ENCODE results near the gene CNTNAP5. TPM values are rescaled to one million over a fixed set of nuclear protein-coding genes. Genes with fewer than 3 reads are reported as not detected.

The CNTNAP5 gene
- total RNA-seq, 2 donors from 2014 or later = not detected

DNA sequence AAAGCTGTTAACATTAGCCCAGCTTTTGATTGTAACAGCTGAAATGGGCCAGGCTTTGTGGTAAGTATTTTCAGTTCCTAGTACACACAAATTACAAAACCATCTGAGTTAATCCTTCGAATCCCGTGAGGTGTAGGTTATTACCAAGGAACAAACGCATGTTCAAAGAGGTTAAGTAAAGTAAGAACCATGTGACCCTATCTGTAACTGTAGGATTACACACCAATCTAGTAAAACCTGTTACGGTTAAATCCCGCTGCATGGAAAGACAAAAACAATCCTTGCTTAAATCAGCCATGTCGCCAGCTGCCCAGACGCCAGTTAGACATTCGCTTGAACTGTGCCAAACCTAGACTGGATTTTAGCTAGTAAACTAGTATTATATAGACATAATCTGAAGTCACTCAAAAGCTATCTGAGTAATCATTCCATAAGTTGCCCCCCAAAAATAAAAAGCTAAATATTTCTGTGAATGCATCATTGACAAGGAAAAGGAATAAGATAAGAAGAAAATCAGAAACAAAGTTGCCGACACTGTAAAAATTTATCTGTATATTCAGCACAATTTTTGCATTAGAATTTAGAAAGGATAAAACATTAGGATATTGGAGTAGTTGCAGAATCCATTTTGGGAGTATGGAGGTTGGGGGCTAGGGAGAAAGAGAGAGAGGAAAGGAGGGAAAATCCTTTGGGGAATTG, 638.0 kb downstream of the CNTNAP5 start:
- Mint-ChIP-seq H3K27ac (no peak overlapping the region), H3K9me3 (peaks cover 14% of the 10 kb centered on the region), H3K4me1 (ENCODE audit: low read depth in 2 of 2) (no peaks in the 10 kb centered on the region), H3K27me3 (no peaks in the 10 kb centered on the region), H3K36me3 (no peaks in the 10 kb centered on the region), H3K4me3 (no peak overlapping the region)
- no peak for ATAC-seq
- no peak for DNase-seq (ENCODE audit: low spot score)

DNA sequence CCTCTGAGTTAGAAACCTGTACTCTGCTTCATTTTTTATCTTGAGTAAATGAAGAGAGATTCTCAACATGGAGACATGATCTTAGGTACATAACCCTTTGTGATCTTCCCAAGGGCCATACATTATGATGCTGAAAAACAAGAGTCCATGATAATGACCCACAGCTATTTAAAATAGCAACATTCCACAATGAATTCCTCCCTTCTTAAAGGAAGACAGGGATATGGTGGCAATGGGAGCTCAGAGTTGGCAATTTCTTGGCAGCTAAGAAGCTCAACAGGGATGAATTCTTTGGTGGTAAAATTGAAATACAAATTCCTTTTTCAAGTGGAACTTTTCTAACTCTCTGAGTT, 638.5 kb downstream of the CNTNAP5 start:
- ATAC-seq (no peak), DNase-seq (ENCODE audit: low spot score) (no peak)
- peaks cover 14% of the 10 kb centered on the region for H3K9me3 Mint-ChIP-seq
- H3K4me3 Mint-ChIP-seq = no peak overlapping the region
- H3K27ac Mint-ChIP-seq = no peak overlapping the region
- no peaks in the 10 kb centered on the region for H3K4me1 Mint-ChIP-seq (ENCODE audit: low read depth in 2 of 2)
- no peaks in the 10 kb centered on the region for H3K36me3 Mint-ChIP-seq
- no peaks in the 10 kb centered on the region for H3K27me3 Mint-ChIP-seq

DNA sequence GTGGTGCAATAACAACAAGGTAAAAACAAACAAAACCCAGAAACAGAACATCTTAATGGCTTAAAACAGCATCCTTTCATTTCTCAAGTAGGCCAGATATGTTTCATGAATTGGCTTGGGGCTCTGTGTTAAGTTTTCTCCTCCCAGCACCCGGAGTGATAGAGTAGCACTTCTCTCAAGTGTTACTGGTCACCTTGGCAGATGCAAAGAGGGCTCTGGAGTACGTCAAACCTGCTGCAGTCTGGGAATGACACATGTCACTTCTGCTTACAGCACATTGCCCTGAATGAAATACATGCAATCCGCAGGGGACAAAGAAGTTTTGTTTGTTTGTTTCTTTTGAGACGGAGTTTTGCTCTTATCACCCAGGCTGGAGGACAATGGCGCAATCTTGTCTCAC, 639.3 kb downstream of the CNTNAP5 start:
- no peaks in the 10 kb centered on the region for H3K36me3 Mint-ChIP-seq
- no peaks in the 10 kb centered on the region for H3K27me3 Mint-ChIP-seq

DNA sequence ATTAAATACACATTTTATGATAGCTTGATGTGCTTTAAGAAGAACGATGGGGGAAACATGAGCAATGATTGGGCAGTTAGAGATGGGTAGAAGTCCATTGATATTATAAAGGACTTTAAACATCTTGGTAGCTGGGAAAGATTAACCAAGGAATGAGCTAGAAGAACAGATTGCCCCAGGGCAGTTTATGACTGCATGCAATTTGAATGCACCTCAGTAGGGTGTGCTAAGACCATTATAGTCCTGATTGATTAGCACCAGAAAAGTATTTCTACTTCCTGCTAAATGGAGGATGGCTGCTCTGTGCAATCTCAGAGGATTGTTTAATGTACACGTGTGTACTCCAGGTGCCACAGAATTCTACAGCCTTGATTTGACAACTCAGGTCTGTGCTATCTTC, 641.9 kb downstream of the CNTNAP5 start:
- H3K27ac Mint-ChIP-seq = no peak overlapping the region
- no peak for DNase-seq (ENCODE audit: low spot score)

More for the DNA sequence above, 639.3 kb downstream of the CNTNAP5 start:
- Mint-ChIP-seq H3K4me1 (ENCODE audit: low read depth in 2 of 2) (no peaks in the 10 kb centered on the region), H3K27ac (no peak overlapping the region), H3K9me3 (peaks cover 10% of the 10 kb centered on the region), H3K4me3 (no peak overlapping the region)
- DNase-seq (ENCODE audit: low spot score) (no peak), ATAC-seq (no peak)

DNA sequence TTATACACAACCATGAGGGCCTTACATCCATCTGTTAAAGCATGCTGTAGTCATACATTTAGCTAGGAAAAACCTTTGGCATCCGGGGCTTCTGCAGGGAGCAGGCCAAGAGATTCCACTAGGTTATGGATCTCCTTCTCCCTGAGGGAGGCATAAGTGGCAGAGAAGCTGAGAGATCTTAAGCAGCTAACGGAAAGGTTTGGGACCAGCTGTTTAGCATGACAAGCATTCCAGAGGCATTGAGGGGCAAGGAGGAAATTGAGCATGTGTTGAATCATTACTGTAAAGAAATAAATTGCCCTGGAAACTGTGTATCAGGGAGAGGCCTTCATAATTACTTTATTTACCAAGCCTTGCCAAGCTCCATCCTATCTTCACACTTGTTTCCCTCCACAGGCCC, 643.1 kb downstream of the CNTNAP5 start:
- H3K4me1 Mint-ChIP-seq (ENCODE audit: low read depth in 2 of 2) = no peaks in the 10 kb centered on the region
- no peak overlapping the region for H3K4me3 Mint-ChIP-seq
- ATAC-seq (no peak), DNase-seq (ENCODE audit: low spot score) (no peak)
- H3K9me3 Mint-ChIP-seq = peaks cover 11% of the 10 kb centered on the region
- H3K27ac Mint-ChIP-seq = no peak overlapping the region
- no peaks in the 10 kb centered on the region for H3K27me3 Mint-ChIP-seq
- no peaks in the 10 kb centered on the region for H3K36me3 Mint-ChIP-seq

More for the DNA sequence above, 641.9 kb downstream of the CNTNAP5 start:
- Mint-ChIP-seq H3K4me3 (no peak overlapping the region), H3K9me3 (peaks cover 12% of the 10 kb centered on the region), H3K4me1 (ENCODE audit: low read depth in 2 of 2) (no peaks in the 10 kb centered on the region), H3K27me3 (no peaks in the 10 kb centered on the region), H3K36me3 (no peaks in the 10 kb centered on the region)
- no peak for ATAC-seq

DNA sequence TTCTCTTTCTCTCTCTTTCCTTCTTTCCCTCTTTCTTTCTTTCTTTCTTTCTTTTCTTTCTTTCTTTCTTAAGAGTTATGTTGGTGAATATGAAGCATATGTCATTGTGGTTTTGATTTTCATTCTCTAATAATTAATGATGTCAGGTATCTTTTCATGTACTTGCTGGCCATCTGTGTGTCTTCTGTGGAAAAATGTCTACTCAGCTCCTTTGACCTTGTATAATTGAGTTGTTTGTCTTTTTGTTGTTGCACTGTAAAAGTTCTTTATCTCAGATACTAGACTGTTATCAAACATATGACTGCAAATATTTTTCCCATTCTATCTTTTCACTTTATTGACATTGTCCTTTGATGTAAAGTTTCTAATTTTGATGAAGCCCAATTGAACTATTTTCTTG, 645.1 kb downstream of the CNTNAP5 start:
- ATAC-seq = no peak
- H3K9me3 Mint-ChIP-seq = peaks cover 12% of the 10 kb centered on the region
- no peaks in the 10 kb centered on the region for H3K4me1 Mint-ChIP-seq (ENCODE audit: low read depth in 2 of 2)
- no peaks in the 10 kb centered on the region for H3K27me3 Mint-ChIP-seq
- H3K4me3 Mint-ChIP-seq = no peak overlapping the region
- H3K36me3 Mint-ChIP-seq = peaks cover 7% of the 10 kb centered on the region
- no peak for DNase-seq (ENCODE audit: low spot score)
- H3K27ac Mint-ChIP-seq = no peak overlapping the region

DNA sequence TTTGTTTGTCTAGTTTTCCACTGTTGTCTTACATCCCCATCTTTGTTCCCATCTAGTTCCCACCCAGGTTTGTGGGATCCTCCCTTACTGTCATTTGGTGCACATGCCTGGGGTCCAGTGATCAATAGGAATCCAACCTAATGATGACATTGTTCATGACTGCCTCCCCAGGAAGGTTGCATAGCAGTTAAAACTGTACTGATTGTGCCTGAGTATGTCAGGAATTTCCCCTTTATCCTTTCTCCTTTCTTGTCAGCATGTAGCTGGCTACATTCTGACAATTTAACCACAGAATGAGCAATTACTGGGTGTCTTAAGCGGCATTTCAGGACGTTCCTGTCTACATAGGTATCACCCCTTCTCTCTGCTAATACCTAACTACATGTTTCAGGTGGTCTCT, 653.0 kb downstream of the CNTNAP5 start:
- no peak for ATAC-seq
- H3K9me3 Mint-ChIP-seq = peaks cover 21% of the 10 kb centered on the region
- peaks cover 15% of the 10 kb centered on the region for H3K36me3 Mint-ChIP-seq
- no peaks in the 10 kb centered on the region for H3K27me3 Mint-ChIP-seq
- no peak overlapping the region for H3K27ac Mint-ChIP-seq
- H3K4me3 Mint-ChIP-seq = no peak overlapping the region
- no peak for DNase-seq (ENCODE audit: low spot score)
- H3K4me1 Mint-ChIP-seq (ENCODE audit: low read depth in 2 of 2) = no peaks in the 10 kb centered on the region

DNA sequence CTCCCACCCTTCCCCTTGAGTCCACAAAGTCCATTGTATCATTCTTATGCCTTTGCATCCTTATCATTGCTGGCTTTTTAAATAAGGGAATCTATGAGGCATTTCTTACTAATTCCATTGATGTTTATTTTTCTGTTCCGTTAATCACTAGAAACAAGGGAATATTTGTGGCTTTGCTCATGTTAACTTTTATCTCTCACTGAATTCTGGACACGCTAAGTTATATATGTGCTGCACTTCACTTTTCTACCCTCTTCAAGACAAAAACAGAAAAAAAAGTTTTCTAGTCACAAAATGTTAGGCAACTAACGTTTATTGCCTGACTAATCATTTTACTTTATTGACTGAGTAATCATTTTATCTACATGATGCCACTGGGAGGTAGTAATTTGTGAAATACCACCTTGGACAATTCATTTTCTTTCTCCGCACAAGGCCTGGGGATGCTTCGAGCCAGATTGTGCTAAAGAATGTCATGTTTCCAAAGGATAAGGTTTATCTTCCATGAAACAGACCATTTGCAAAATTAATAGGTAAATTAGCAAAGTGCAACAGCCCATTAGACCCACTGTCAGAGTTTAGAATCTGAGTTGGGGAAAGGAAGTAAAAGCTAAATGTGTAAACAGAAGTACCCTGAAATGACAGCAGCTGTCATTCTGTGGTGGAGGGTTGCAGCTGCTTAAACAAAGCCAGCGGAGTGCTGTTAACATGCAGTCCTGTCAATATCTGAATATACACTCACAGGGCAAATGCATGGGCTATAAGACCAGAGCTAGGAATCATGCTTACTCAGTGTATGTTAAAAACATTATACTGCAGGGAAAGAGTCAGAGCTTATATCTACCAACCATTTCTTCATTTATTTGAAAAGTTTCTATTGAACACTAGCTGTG, 658.7 kb downstream of the CNTNAP5 start:
- Mint-ChIP-seq H3K4me3 (no peak overlapping the region), H3K36me3 (peaks cover 5% of the 10 kb centered on the region)
- DNase-seq (ENCODE audit: low spot score) = no peak

DNA sequence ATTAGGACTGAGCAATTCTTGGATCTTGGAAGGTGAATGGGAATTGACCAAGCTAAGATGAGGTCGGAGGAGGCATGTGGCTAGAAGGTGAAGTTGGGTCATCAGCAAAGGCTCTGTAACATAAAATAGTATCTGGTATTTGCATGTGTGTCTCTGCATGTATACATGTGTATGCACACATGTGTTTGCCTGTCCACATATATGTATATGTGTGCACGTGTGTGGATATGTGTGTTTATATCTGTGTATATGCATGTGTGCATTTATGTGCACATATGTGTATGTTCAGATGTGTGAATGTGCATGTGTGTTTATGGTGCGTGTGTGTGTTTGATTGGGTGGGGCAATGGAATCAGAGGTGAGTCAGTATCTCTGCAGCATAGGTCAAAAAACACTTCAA, 664.3 kb downstream of the CNTNAP5 start:
- H3K4me3 Mint-ChIP-seq = no peak overlapping the region
- H3K27me3 Mint-ChIP-seq = no peaks in the 10 kb centered on the region
- no peak for ATAC-seq
- peaks cover 9% of the 10 kb centered on the region for H3K36me3 Mint-ChIP-seq
- H3K9me3 Mint-ChIP-seq = peaks cover 32% of the 10 kb centered on the region
- no peaks in the 10 kb centered on the region for H3K4me1 Mint-ChIP-seq (ENCODE audit: low read depth in 2 of 2)
- no peak for DNase-seq (ENCODE audit: low spot score)
- H3K27ac Mint-ChIP-seq = no peak overlapping the region

More for the DNA sequence above, 658.7 kb downstream of the CNTNAP5 start:
- Mint-ChIP-seq H3K27me3 (no peaks in the 10 kb centered on the region), H3K9me3 (peaks cover 24% of the 10 kb centered on the region), H3K27ac (no peak overlapping the region), H3K4me1 (ENCODE audit: low read depth in 2 of 2) (no peaks in the 10 kb centered on the region)
- no peak for ATAC-seq

DNA sequence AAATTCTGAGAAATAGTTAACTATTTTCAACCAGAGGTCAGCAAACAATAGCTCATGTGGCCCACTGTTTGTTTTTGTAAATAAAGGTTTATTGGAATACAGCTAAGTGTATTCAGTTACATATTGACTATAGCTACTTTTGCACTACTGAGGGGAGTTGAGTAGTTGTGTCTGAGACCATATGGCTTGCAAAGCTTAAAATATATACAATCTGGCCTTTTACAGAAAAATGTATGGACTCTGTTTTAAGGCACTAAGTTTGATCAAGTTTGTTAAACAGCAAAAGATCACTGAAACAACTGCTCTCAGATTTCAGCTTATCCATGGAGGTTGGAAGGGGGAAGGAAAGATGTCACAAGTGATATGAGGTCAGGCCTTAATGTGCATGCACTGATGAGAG, 667.1 kb downstream of the CNTNAP5 start:
- no peak for ATAC-seq

DNA sequence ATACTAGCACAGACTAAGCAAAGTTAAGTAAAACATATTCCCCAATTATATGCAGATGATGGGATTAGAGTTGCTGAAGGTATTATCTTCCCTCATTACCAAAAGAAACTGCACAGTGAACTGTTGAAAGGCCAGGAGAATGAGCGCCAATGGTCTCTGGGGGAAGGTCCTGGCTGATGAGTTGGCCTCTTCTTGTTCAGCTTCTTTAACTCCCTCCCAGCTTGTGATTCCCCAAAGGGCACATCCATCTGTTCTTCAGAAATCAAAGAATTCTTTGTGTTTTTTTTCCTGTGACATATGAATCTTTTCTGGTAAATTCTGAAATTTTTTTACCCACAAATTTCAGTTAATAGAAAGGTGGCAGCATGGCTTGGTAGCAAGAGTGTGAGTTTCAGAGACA, 667.6 kb downstream of the CNTNAP5 start:
- H3K27ac Mint-ChIP-seq = no peak overlapping the region
- ATAC-seq = no peak
- H3K27me3 Mint-ChIP-seq = no peaks in the 10 kb centered on the region
- H3K4me3 Mint-ChIP-seq = no peak overlapping the region
- DNase-seq (ENCODE audit: low spot score) = no peak
- H3K36me3 Mint-ChIP-seq = peaks cover 9% of the 10 kb centered on the region
- H3K9me3 Mint-ChIP-seq = peaks cover 27% of the 10 kb centered on the region
- H3K4me1 Mint-ChIP-seq (ENCODE audit: low read depth in 2 of 2) = no peaks in the 10 kb centered on the region

More for the DNA sequence above, 667.1 kb downstream of the CNTNAP5 start:
- H3K27ac Mint-ChIP-seq = no peak overlapping the region
- H3K36me3 Mint-ChIP-seq = peaks cover 9% of the 10 kb centered on the region
- H3K4me1 Mint-ChIP-seq (ENCODE audit: low read depth in 2 of 2) = no peaks in the 10 kb centered on the region
- no peak overlapping the region for H3K4me3 Mint-ChIP-seq
- DNase-seq (ENCODE audit: low spot score) = no peak
- no peaks in the 10 kb centered on the region for H3K27me3 Mint-ChIP-seq
- peaks cover 27% of the 10 kb centered on the region for H3K9me3 Mint-ChIP-seq

DNA sequence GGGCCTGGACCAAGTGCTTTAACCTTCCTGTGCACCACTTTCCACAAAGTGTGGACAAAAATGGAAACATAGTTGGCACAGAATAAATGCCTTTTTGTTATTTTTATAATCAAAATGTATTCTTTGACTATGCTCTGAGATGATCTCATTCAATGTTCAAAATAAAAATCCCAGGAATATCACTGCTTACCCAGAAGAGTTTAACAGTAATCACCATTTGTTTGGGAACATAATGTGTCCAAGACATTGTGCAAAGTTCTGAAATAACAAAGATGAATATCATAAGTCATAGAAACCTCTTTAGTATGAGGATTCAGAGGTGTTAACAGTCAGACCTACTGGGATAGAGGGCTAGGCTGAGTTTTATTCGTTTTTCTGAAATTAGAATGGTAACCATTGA, 668.1 kb downstream of the CNTNAP5 start:
- peaks cover 8% of the 10 kb centered on the region for H3K36me3 Mint-ChIP-seq
- peaks cover 30% of the 10 kb centered on the region for H3K9me3 Mint-ChIP-seq
- H3K4me1 Mint-ChIP-seq (ENCODE audit: low read depth in 2 of 2) = no peaks in the 10 kb centered on the region
- no peak for ATAC-seq
- H3K27me3 Mint-ChIP-seq = no peaks in the 10 kb centered on the region
- H3K4me3 Mint-ChIP-seq = no peak overlapping the region
- no peak for DNase-seq (ENCODE audit: low spot score)
- no peak overlapping the region for H3K27ac Mint-ChIP-seq

DNA sequence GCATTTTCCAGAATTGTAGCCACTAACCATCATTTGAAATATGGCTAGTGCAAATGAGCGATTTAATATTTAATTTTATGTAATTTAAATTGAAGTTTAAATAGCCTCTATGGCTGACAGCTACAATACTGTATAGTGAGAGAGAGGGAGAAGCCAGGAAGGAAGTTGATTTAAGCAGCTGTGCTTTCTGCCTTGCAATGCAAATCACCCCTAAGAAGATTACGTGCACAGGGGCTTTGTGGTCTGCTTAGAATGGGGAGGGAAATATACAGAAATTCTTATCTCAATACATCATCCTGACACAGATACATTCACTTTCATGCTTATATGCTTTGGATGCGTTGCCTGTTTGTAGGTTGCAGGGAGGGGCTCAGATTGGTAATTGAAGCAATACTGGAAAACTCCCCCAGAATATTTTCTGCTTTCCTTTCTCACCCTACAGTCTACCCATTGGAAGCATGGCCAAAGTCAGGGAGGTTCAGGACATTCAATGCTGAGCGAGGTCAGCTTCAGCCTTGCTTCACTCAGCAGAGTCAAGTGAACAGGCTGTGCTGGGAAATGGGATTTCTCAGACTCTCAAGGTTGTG, 674.0 kb downstream of the CNTNAP5 start:
- H3K27ac Mint-ChIP-seq = no peak overlapping the region
- no peaks in the 10 kb centered on the region for H3K27me3 Mint-ChIP-seq
- H3K4me3 Mint-ChIP-seq = no peak overlapping the region
- no peak for DNase-seq (ENCODE audit: low spot score)
- no peak for ATAC-seq
- peaks cover 14% of the 10 kb centered on the region for H3K9me3 Mint-ChIP-seq
- H3K4me1 Mint-ChIP-seq (ENCODE audit: low read depth in 2 of 2) = peaks cover 0 to 2% of the 10 kb centered on the region in 2 donors
- H3K36me3 Mint-ChIP-seq = peaks cover 6% of the 10 kb centered on the region

DNA sequence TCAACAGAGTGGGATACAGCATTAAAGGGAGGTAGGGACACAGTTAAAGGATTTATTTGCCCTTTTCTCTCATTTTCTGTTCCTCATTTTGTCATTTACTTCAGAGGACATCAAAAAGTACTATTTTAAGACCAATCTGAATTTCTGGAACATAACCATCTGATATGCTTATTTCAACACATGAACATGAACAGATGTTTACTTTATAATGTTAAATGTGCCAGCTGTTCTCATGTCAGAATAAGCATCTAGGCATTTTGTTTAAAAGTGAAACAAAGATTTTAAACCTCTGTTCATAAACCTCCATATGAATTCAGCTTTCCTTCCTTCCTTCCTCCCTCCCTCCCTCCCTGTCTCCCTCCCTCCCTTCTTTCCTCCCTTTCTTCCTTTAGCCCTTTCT, 677.7 kb downstream of the CNTNAP5 start:
- Mint-ChIP-seq H3K4me1 (ENCODE audit: low read depth in 2 of 2) (peaks cover 0 to 2% of the 10 kb centered on the region in 2 donors), H3K9me3 (peaks cover 18% of the 10 kb centered on the region), H3K4me3 (no peak overlapping the region), H3K27me3 (no peaks in the 10 kb centered on the region), H3K27ac (no peak overlapping the region), H3K36me3 (peaks cover 6% of the 10 kb centered on the region)
- no peak for DNase-seq (ENCODE audit: low spot score)
- no peak for ATAC-seq
